Fibroblast of mammary gland (primary cell): Measurements from ENCODE around the gene RABEP2.

ENCODE experiments used
- DNase-seq: peaks from one replicate; pipeline ENCODE4 v3.0.0-alpha.2; 2010; ENCODE audit warnings: low read depth
- H3K4me3 ChIP-seq: 2 replicates; pipeline ENCODE4 v1.5.1; 2011; ENCODE audit warnings: low read depth, mild to moderate bottlenecking, low read length, moderate library complexity; ENCODE audit not compliant: control insufficient read depth
- TF ChIP-seq, protein P1 (sequence below): conservative IDR thresholded peaks from 2 replicates; pipeline ENCODE4 v1.5.1; 2011; ENCODE audit warnings: low read depth, low read length, inconsistent platforms; ENCODE audit not compliant: control insufficient read depth, insufficient read depth

The RABEP2 gene

DNA sequence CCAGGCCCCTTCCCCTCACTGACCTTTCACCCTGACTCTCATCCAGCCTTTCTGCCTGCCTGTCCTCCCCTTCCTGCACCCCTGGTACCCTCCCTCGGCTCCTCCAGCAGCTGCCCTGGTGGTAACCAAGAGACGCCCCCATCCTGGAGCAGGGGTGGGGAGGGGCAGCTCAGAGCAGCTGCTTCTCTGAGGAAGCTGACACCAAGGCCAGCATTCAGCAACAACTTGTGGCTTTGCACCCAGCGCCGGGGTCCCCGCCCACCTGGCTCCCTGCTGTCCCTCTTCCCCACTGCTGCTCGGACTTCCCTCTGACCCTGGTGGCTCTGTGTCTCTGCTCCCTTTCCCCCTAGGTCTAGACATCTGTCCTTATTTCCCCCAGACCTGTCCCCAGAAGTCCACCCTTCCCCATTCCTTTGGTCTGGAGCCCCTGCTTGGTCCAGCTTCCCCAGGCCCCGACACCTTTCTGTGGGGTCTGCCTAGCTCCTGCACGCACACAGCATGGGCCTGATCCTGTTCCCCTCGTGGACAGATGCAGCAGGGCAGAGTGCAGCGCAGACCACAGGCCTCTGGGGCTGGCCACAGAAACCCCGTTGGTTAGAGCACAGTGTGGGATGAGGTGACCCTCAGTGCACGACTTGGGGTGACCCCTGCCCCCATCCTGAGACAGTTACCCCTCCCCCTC is 47.9 kb downstream of the RABEP2 start:
- TF ChIP-seq, protein P1, sequence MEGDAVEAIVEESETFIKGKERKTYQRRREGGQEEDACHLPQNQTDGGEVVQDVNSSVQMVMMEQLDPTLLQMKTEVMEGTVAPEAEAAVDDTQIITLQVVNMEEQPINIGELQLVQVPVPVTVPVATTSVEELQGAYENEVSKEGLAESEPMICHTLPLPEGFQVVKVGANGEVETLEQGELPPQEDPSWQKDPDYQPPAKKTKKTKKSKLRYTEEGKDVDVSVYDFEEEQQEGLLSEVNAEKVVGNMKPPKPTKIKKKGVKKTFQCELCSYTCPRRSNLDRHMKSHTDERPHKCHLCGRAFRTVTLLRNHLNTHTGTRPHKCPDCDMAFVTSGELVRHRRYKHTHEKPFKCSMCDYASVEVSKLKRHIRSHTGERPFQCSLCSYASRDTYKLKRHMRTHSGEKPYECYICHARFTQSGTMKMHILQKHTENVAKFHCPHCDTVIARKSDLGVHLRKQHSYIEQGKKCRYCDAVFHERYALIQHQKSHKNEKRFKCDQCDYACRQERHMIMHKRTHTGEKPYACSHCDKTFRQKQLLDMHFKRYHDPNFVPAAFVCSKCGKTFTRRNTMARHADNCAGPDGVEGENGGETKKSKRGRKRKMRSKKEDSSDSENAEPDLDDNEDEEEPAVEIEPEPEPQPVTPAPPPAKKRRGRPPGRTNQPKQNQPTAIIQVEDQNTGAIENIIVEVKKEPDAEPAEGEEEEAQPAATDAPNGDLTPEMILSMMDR = no peak
- no peak overlapping the region for H3K4me3 ChIP-seq
- DNase-seq = no peak

DNA sequence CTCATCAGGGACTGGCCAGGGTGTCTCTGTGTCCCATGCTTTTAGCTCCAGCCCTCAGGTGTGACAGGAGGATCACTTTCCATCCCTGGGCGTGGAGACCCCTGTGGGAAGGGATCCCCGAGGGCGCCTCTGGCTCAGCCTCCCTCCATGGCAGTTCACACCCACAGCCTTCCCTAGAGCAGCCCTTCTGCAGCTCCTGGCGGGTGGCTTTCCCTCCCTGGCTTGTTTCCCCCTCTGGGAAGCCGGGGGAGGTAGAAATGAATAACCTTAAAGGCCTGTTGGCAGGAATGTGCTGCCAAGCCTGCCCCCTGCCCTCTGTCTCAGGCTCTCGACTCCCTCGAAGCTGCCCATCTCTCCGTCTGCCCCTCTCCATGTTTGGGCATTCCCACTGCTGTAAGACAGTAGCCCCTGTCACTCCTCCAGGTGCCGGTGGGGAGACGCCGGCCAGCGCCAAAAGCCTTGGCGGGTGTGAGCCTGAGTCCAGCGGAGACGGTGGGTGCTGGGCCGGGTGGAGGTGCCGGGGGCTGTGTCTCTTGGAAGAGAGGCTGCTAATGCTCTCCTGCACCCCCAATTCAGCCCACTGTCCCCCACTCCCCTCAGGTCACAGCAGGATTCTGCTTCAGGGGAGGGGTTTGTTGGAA is 48.9 kb downstream of the RABEP2 start:
- no peak overlapping the region for H3K4me3 ChIP-seq
- TF ChIP-seq, protein P1 = no peak
- DNase-seq = no peak

DNA sequence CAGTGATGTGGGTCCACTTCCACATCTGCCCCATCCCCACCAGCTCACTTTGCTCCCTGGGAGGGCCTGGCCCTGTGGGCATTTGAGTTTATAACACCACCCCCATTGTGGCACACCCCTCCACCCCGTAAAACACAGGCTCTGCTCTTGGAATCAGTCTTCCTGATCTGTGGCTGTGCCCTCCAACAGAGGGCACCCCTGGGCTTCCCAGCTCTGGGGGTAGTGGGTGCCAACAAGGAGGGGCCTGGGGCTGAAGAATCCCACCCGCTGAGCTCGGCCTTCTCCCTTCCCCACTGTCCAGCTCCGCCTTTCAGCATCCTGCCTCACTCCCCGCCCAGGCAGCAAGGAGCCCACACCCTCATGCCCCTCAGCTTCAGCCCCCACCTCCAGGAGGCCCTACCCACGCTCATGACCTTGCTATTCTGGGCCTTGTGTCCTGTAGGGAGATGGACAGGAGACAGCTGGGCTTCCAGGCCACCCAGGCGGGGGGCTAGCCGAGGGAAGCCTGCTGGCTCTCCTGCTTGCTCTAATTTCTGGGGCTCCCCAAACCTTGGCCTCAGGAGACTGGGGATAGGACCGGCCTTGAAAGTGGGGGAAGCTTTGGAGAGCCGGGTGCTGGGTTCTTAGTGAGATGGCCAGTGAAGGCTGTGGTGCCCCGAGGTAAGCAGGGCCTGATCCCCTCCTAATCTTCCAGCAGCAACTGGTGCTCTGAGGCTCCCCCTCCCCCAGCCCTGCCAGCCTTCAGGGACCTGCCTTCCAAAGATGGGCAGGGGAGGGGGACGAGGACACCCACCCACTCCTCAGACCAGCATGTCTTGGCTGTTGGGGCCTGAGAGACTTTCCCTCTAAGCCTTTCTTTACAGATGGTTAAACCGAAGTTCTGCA is 49.7 kb downstream of the RABEP2 start:
- TF ChIP-seq, protein P1 = no peak
- DNase-seq = no peak
- no peak overlapping the region for H3K4me3 ChIP-seq

DNA sequence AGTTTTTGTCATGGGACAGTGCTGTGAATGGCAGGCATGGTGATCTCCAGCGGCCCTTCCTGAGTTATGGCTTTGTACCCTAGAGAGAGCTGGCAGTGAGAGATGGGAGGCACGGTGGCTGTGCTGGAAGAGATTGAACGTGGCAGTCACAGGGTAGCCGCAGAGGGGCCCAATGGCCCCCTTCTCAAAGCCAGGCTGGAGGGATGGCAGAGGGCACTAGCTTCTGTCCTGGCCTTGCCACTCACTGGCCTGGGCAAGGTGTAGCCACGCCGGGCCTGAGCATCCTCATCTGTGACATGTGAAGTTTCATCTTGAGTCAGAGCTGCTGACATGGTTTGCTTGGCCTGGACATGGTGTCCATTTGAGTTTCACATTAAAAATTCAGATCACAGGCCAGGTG is 50.6 kb downstream of the RABEP2 start:
- DNase-seq = no peak
- H3K4me3 ChIP-seq = no peak overlapping the region
- TF ChIP-seq, protein P1 = no peak

DNA sequence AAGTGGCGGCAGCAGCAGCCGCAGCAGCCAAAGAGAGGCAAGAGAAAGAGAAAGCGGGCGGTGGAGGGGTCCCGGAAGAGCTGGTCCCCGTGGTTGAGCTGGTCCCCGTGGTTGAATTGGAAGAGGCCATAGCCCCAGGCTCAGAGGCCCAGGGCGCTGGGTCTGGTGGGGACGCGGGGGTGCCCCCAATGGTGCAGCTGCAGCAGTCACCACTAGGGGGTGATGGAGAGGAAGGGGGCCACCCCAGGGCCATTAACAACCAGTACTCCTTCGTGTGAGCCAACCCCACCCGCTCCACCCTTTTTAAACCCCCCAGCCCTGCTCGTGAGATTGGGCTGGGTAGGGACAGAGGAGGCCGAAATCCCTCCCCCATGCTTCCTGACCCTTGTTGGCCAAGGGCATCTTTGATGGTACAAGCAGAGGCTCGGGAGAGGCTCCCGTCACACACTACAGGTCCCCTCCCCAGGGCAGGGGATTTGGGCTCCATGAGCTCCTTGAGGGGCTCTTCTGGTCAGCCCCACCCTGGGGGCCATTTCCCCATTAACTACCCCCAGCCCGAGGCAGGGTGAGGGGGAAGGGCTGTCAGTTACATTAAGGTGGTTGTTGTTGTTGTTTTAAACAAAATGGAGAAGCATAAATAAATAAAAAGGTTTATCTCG is 51.4 kb downstream of the RABEP2 start:
- DNase-seq = peak; percentile 7
- TF ChIP-seq, protein P1 = peak; percentile 49
- no peak overlapping the region for H3K4me3 ChIP-seq

DNA sequence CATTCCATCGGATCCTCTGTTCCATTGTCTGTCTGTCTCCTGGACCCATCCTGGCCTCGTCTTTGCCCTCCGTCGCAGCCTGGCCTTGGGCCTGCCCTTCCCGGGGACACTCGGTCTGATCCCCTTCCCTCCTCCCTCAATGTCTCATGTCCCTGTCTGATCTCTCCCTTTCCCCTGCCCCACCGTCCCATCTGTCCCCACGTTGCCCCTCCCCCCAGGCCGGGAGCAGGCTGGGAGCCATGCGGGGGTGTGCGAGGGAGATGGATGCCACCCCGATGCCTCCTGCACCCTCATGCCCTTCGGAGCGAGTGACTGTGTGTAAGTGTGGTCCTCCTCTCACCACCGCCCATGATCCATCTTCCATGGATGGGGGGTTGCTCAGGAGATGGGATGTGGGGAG is 52.1 kb downstream of the RABEP2 start:
- no peak for DNase-seq
- TF ChIP-seq, protein P1 = no peak
- H3K4me3 ChIP-seq = no peak overlapping the region
